NCI-H128 (cell line): ENCODE data around the gene SCFD2.
"Not testable (repeated sequence)": the region's sequence is repeated elsewhere in the genome, so short reads cannot be mapped to it uniquely, and the experiment has no call there.

Source experiments
- DNase-seq: peaks from one replicate; lab custom pipeline; 2025; ENCODE audit not compliant: unreplicated experiment; lab: John Stamatoyannopoulos, UW

Gene SCFD2

GRCh38 chr4:53267026-53267425, 98.8 kb downstream of the SCFD2 start:
- DNase-seq: no peak

GRCh38 chr4:53255986-53256385, 109.9 kb downstream of the SCFD2 start:
- not testable (repeated sequence) for DNase-seq

DNA sequence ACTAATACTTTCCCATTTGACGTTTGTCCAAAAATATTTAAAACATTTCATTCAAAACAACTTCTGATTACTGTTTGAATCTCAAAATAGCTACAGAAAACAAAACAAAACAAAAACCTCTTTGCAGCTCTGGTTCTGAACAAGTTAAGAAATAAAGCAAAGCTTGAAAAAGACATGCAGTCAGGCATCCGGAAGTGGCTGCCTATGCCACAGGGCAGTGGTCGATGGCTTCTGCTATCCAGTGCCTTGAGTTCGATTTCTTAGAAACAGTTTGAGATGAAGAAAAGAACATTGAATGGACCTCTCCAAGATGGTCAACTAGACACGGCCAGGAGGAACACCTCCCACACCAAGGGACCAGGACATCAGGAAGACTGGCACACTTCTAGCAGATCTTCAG, 125.3 kb downstream of the SCFD2 start:
- DNase-seq: no peak

DNA sequence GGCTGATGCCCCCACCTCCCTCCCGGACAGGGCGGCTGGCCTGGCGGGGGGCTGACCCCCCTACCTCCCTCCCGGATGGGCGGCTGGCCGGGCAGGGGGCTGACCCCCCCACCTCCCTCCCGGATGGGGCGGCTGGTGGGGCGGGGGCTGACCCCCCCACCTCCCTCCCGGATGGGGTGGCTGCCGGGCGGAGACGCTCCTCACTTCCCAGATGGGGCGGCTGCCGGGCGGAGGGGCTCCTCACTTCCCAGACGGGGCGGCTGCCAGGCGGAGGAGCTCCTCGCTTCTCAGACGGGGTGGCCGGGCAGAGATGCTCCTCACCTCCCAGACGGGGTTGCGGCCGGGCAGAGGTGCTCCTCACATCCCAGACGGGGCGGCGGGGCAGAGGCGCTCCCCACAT, 127.5 kb downstream of the SCFD2 start:
- not testable (repeated sequence) for DNase-seq

DNA sequence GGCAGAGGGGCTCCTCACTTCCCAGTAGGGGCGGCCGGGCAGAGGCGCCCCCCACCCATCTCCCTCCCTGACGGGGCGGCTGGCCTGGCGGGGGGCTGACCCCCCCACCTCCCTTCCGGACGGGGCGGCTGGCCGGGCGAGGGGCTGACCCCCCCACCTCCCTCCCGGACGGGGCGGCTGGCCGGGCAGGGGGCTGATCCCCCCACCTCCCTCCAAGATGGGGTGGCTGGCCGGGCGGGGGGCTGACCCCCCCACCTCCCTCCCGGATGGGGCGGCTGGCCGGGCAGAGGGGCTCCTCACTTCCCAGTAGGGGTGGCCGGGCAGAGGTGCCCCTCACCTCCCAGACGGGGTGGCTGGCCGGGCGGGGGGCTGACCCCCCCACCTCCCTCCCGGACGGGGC, 128.1 kb downstream of the SCFD2 start:
- not testable (repeated sequence) for DNase-seq

- DNase-seq: not testable (repeated sequence)
Measured at GRCh38 chr4:53236624-53237023, 129.2 kb downstream of the SCFD2 start.

DNA sequence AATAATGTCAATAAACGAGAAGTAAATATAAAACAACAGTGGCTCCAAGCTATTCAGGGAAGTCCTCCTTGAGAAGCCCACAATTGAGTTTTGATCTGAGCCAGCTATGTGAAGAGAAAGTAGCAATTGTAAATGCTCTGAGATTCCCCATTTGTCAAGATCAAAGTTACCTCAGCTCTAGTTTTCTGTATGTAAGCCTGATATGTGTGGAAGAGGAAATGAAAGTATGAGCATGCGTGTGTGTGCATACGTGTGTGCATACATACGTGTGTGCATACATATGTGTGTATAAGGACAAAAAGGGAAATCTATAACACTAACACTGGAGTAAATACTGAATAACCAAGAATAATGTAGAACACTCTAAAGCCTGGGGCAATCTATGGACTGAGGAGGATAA, 130.3 kb downstream of the SCFD2 start:
- no peak for DNase-seq

DNA sequence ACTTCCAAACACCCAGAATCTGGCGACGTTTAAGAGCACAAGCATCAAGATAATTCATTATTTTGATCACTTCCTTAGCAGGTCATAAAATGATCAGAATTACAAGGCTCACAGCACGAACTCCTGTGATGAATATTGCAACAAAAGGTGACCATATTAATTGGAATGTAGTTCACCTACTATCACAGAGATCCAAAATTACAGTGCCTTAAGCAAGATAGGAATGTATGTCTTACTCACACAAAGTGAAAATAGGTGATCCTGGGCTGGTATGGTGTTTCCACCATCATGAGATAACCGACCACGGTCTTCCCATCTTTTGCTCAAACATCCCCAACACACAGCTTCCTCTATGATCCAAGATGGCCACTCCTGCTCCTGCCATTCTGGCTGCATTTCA, 131.2 kb downstream of the SCFD2 start:
- DNase-seq: no peak

GRCh38 chr4:53234111-53234510, 131.8 kb downstream of the SCFD2 start:
- no peak for DNase-seq

DNA sequence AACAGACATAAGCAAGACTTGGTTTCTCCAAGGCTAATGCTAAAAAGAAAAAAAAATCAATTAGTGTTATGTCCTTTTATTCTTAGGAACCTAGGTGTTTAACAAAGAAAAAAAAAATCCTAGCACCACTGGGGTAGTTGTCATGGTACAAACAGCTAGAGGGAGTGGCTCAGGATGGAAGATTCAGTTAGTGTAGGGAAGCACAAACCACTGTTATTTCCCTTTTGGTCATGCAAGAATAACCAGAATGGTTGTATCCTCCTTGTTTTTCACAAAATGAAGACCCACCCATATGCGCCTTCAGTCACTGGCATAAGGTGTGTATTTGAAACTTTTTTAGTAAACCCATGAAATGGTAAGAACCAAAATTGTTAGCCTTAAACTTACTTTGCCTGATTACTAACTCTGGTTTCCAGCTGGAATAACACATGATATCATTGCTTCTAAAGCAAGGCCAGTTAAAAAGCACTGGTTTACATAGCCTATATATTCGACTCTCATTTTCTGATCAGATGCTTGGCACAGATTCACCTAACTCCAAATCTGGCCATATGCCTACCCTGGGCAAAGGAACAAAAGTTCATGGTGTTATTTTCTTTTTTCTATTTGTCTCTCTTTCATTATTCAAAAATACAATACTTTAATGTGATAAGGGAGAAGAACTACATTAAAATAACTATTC, 132.6 kb downstream of the SCFD2 start:
- no peak for DNase-seq

- no peak for DNase-seq
Measured at GRCh38 chr4:53232371-53232770, 133.5 kb downstream of the SCFD2 start.

DNA sequence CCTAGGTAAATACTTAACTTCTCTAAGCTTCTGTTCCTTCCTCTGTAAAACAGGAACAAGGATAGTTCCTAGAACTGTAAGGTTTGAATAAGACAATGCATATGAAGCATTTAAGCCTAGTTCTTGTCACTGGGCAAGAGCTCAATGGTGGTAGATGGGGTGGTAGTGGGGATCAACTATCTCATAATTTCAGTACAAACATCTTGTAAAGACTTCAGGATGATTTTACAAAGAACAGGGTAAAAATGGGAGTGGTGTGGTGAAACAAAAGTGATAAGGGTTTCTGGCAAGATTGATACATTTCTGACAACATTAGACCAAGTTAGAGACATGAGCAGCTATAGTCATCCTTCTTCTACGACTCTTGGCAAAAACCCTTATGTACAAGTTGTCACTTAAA, 137.8 kb downstream of the SCFD2 start:
- DNase-seq: no peak

GRCh38 chr4:53227451-53227850, 138.4 kb downstream of the SCFD2 start:
- DNase-seq: no peak

DNA sequence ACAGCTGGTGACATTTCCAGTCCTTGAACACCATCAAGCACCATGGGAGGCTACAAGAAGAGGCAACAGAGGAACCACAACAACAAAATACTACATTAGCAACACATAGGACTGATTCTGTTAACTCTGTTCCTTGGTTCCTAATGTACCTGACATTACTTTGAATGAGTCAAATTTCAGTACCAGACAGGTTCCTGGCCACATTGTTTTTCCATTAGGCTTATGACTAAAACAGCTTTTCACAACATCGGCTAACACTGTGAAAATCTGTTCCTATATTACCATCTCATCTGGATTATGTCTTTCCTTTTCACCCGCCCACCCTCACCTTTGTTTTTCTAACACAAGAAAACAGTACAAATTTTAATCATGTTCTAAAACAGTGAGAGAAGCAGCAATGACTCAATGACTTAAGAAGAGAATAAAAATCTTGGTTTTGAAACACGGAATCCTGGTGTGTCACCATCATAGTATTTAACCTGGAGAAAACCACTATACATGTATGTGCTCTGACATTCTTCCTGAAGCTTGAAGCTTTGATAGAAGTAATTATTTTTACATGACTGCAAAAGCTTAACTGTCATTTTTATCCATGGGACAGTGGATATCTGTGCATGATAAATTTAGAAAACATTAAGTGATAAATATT, 143.9 kb downstream of the SCFD2 start:
- no peak for DNase-seq

GRCh38 chr4:53219148-53219547, 146.7 kb downstream of the SCFD2 start:
- DNase-seq: not testable (repeated sequence)

GRCh38 chr4:53208753-53209152, 157.1 kb downstream of the SCFD2 start:
- DNase-seq: no peak

- DNase-seq: no peak
Measured at GRCh38 chr4:53205970-53206369, 159.9 kb downstream of the SCFD2 start.

DNA sequence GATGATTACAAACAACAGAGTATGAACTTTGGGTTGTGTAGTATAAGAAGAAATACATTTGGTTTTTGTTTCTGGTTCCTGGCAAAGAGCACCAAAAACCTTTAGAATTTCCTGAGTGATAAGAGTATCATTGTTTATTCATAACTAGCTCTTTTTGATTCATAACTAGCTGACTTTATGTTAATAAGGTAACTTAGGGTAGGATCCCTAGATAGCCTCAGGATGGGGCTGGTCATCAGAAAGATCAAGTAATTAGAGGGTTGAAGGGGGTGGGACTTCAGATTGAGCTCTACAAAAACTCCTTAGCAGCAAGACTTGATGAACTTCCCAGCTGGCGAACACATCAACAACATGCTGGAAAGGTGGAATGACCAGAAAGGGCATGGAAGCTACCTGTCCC, 166.5 kb downstream of the SCFD2 start:
- DNase-seq: no peak

DNA sequence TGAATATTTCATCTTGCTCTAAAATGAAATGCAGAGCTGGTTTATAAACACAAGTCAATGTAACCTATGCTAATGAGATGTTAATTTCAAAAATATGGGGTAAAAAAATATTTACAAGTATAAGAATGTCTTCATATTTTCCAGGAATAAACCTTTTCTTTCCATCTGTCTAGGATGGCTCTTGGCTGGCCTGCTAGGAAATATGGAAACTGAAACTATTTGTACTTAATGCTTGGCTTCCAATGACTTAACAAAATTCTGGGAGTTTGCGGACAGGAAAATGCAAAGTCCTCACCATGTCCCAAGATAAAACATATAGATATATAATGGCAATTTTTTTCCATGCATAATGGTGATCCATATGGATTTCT, 168.1 kb downstream of the SCFD2 start:
- no peak for DNase-seq

DNA sequence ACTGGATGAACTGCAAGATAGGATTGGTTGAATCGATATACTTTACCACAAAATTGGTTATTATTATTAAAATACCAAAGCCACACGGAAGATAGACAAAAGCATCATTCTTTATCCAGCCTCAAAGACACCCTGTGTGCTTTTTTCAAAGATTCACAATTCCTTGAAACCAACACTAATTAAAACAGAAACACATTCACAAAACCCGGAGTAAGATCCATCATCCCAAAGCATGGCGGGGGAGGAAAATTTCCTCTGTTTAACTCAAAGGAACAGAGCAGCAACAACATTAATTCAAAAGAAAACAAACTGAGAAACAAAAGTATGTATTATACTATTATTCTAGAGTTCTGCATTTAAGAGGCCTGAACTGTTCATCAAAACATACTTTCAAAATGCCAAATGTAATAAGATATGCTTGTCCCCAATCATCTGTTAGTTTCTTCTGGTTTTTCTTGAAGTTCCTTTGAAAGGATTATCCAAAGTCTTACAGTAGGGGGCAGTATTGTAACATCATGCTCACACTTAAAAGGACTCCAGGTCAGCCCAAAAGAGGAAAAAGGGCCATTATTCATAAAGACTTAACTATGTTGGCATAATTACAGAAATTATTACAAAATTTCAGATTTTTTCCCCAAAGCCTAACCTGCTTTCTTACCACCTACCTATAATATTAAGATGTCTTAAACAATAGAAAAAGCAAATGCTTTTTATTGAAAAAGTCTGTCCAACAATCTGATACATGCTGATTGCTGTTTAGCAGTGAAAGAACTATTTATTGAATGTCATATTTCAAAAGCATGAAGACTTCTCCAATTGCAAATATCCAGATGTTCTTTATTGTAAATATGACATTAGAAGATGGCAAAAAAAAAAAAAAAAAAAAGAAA, 168.7 kb downstream of the SCFD2 start:
- DNase-seq: no peak

DNA sequence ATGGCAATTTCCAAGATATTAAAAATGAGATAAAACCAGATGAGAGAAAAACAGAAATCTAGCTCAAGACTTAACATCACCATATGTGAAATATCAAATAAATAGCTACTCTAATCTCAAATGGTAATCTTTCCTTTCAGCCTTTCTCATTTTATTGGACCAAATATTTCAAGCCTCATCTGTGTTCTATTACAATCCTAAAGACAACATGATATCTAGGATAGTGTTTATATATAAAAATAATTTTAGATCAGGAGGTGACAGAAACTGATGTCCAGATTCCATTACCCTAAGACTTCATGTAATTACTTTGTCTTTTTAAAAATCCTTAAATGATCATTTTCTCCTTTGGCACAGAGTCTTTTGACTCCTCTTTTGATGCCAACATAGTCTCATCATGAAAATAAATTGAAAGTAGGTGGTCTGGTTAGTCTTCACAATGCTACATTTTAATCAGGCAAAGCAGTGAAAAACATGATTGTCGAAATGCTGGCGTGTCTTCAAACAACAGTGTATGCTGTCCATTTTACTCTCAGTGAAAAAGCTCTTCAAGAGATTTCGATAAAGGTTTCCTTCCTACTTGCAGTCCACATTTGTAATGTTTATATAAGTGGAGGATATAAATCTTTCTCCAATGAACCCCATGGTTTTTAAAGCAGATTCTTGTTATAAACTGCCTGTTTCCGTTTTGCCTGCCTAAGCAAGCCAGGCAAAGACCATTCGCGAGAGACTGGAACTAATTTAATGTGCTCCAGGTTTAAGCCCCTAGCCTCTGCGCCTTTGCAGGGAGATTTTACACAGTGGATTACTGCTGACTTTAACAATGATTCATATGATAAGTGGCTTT, 169.8 kb downstream of the SCFD2 start:
- DNase-seq: no peak
